GM21447 (cell line): ENCODE measurements around the gene AMHR2.
"Not testable (repeated sequence)": the region's sequence is repeated elsewhere in the genome, so short reads cannot be mapped to it uniquely, and the experiment has no call there.

Experiments used
- ATAC-seq: cut with Tn5 transposase; IDR thresholded peaks from one replicate; pipeline ENCODE4 v1.9.1; 2021; ENCODE audit not compliant: unreplicated experiment

Gene AMHR2

GRCh38 chr12:53414756-53415417 lies 8.8 kb upstream of the AMHR2 start:
- ATAC-seq: no peak

GRCh38 chr12:53415752-53416389 lies 7.8 kb upstream of the AMHR2 start:
- not testable (repeated sequence) for ATAC-seq

GRCh38 chr12:53417291-53417816 lies 6.3 kb upstream of the AMHR2 start:
- not testable (repeated sequence) for ATAC-seq

GRCh38 chr12:53418221-53418620 lies 5.4 kb upstream of the AMHR2 start:
- no peak for ATAC-seq

- ATAC-seq: no peak
Measured at GRCh38 chr12:53419756-53420155, 3.9 kb upstream of the AMHR2 start.

GRCh38 chr12:53422247-53422646 lies 1.4 kb upstream of the AMHR2 start:
- ATAC-seq: not testable (repeated sequence)

- no peak for ATAC-seq
Measured at GRCh38 chr12:53424626-53425514, 1.2 kb downstream of the AMHR2 start.

- ATAC-seq: no peak
Measured at GRCh38 chr12:53425515-53426150, 2.0 kb downstream of the AMHR2 start.

GRCh38 chr12:53427905-53428594 lies 4.4 kb downstream of the AMHR2 start:
- ATAC-seq: no peak

- no peak for ATAC-seq
Measured at GRCh38 chr12:53428741-53429140, 5.1 kb downstream of the AMHR2 start.

- no peak for ATAC-seq
Measured at GRCh38 chr12:53430116-53430515, 6.5 kb downstream of the AMHR2 start.

GRCh38 chr12:53431187-53431586 lies 7.5 kb downstream of the AMHR2 start:
- ATAC-seq: no peak

- not testable (repeated sequence) for ATAC-seq
Measured at GRCh38 chr12:53435326-53435725, 11.7 kb downstream of the AMHR2 start.

GRCh38 chr12:53439582-53439981 lies 15.9 kb downstream of the AMHR2 start:
- not testable (repeated sequence) for ATAC-seq

- ATAC-seq: peak; percentile 98
Measured at GRCh38 chr12:53441040-53441833, 17.6 kb downstream of the AMHR2 start, which contains the start of gene PRR13. Gene PRR13 (plus strand): TSS chr12:53441734. CDS start chr12:53442715, 981 bp downstream.

- no peak for ATAC-seq
Measured at GRCh38 chr12:53443955-53444354, 20.3 kb downstream of the AMHR2 start.

GRCh38 chr12:53444593-53445325 lies 21.1 kb downstream of the AMHR2 start:
- not testable (repeated sequence) for ATAC-seq

GRCh38 chr12:53450936-53451335 lies 27.3 kb downstream of the AMHR2 start:
- no peak for ATAC-seq

- ATAC-seq: peak; percentile 97
Measured at GRCh38 chr12:53451661-53452158, 28.1 kb downstream of the AMHR2 start, which contains the start of gene PCBP2. Gene PCBP2 (plus strand): TSS chr12:53452102. CDS start chr12:53454801, 2,699 bp downstream.
